SU-DHL-6 (cell line): ENCODE data around the gene NIP7.

ENCODE experiments used
- CTCF ChIP-seq: fragments of 200-600 bp; sonication (generic); IDR thresholded peaks from one replicate; pipeline ENCODE4 v1.5.1; 2017; ENCODE audit warnings: antibody characterized with exemption, mild to moderate bottlenecking, low read length, moderate library complexity; ENCODE audit not compliant: insufficient read depth, poor library complexity, severe bottlenecking
- EZH2phosphoT487 ChIP-seq: fragments of 200-600 bp; sonication (generic), shearing (Covaris generic); conservative IDR thresholded peaks from 2 replicates; pipeline ENCODE4 v1.6.1; 2018; ENCODE audit warnings: mild to moderate bottlenecking, antibody characterized with exemption, low read length, moderate library complexity, mixed read lengths

GRCh38 chr16:69339289-69340094 lies at the start of gene NIP7, which contains the start of gene COG8:
- TF ChIP-seq CTCF: peak; percentile 35
- TF ChIP-seq EZH2phosphoT487: no peak
